ENCODE results near the gene CAPZB.

- TF ChIP-seq REST (IDR thresholded peaks at IDR 0.05; ENCODE audit: insufficient read depth in 1 of 2, low read depth in 2 of 2, low read length in 2 of 2) (no peak), SIN3A (IDR thresholded peaks at IDR 0.05; ENCODE audit: borderline replicate concordance, insufficient read depth, low read length) (no peak), TAF1 (IDR thresholded peaks at IDR 0.05; ENCODE audit: borderline replicate concordance, insufficient read depth, low read length) (no peak), POLR2AphosphoS5 (IDR thresholded peaks at IDR 0.05; ENCODE audit: low read depth, low read length) (no peak), FOXP2 (optimal IDR thresholded peaks at IDR 0.05; ENCODE audit: borderline replicate concordance, extremely low read depth, extremely low read length, insufficient read depth) (no peak)
Observed at GRCh38 chr1:19306941-19307340, 178.4 kb downstream of the CAPZB start.
